Measurements from ENCODE around the gene TMEM184C. TPM values are rescaled to one million over a fixed set of nuclear protein-coding genes. Genes with fewer than 3 reads are reported as not detected.

Gene TMEM184C
- total RNA-seq, 1 experiment from 2014 or later = 43.7 TPM

- no peak for TF ChIP-seq MYBL2 (CRISPR knock-in tag; IDR thresholded peaks at IDR 0.05)
- TF ChIP-seq SMAD4 (CRISPR knock-in tag; IDR thresholded peaks at IDR 0.05) = no peak
- TF ChIP-seq GTF2I (CRISPR knock-in tag; conservative IDR thresholded peaks at IDR 0.05) = no peak
- no peak for TF ChIP-seq NFE2L1 (CRISPR knock-in tag; IDR thresholded peaks at IDR 0.05)
- no peak for TF ChIP-seq CTCF (IDR thresholded peaks at IDR 0.05)
Measured at GRCh38 chr4:147583876-147584275, 33.3 kb upstream of the TMEM184C start (continued).

- CTCF ChIA-PET = interaction anchor here (0.5 to 1.3 kb wide), 3 partner anchors 179 to 1296 kb away, joined by 3 to 5 read pairs (median 4); no protein-coding TSS in a partner anchor
Measured at GRCh38 chr4:147586032-147586431, 31.2 kb upstream of the TMEM184C start.

GRCh38 chr4:147586637-147587036 lies 30.6 kb upstream of the TMEM184C start:
- Mint-ChIP-seq H3K4me1 (peaks cover 23% of the 10 kb centered on the region), H3K9me3 (peaks cover 20% of the 10 kb centered on the region), H3K27me3 (ENCODE audit: low read depth) (no peaks in the 10 kb centered on the region), H3K4me3 (no peak overlapping the region), H3K27ac (no peak overlapping the region), H3K36me3 (peaks cover 17% of the 10 kb centered on the region)
- DNase-seq (ENCODE audit: low spot score) (no peak), ATAC-seq (no peak)
- ChIA-PET POLR2A (no interaction called here), CTCF (interaction anchor here (0.5 to 1.3 kb wide), 3 partner anchors 179 to 1296 kb away, joined by 3 to 5 read pairs (median 4); no protein-coding TSS in a partner anchor)
- TF ChIP-seq PRRX2 (CRISPR knock-in tag; IDR thresholded peaks at IDR 0.05) (no peak), IRF2 (CRISPR knock-in tag; IDR thresholded peaks at IDR 0.05; ENCODE audit: borderline replicate concordance, low read depth) (no peak), FOXJ3 (CRISPR knock-in tag; IDR thresholded peaks at IDR 0.05; ENCODE audit: borderline replicate concordance) (no peak), ZNF425 (CRISPR knock-in tag; conservative IDR thresholded peaks at IDR 0.05) (no peak), CBFB (CRISPR knock-in tag; IDR thresholded peaks at IDR 0.05; ENCODE audit: low read depth) (no peak), RORB (CRISPR knock-in tag; IDR thresholded peaks at IDR 0.05) (no peak), ATF2 (CRISPR knock-in tag; IDR thresholded peaks at IDR 0.05; ENCODE audit: borderline replicate concordance, low read depth) (no peak), MXD4 (CRISPR knock-in tag; IDR thresholded peaks at IDR 0.05; ENCODE audit: borderline replicate concordance) (no peak), MYBL2 (CRISPR knock-in tag; IDR thresholded peaks at IDR 0.05) (no peak), E2F1 (CRISPR knock-in tag; IDR thresholded peaks at IDR 0.05) (no peak), ERG (CRISPR knock-in tag; IDR thresholded peaks at IDR 0.05) (no peak), SMAD4 (CRISPR knock-in tag; IDR thresholded peaks at IDR 0.05) (no peak), CREM (CRISPR knock-in tag; IDR thresholded peaks at IDR 0.05) (no peak)

More at GRCh38 chr4:147586032-147586431, 31.2 kb upstream of the TMEM184C start:
- DNase-seq (ENCODE audit: low spot score) (no peak), ATAC-seq (no peak)
- Mint-ChIP-seq H3K9me3 (peaks cover 20% of the 10 kb centered on the region), H3K27ac (no peak overlapping the region), H3K36me3 (peaks cover 17% of the 10 kb centered on the region), H3K27me3 (ENCODE audit: low read depth) (no peaks in the 10 kb centered on the region), H3K4me1 (peaks cover 21% of the 10 kb centered on the region), H3K4me3 (no peak overlapping the region)
- POLR2A ChIA-PET = no interaction called here
- no peak for TF ChIP-seq ZNF232 (CRISPR knock-in tag; IDR thresholded peaks at IDR 0.05)
- no peak for TF ChIP-seq ZNF121 (CRISPR knock-in tag; IDR thresholded peaks at IDR 0.05)
- TF ChIP-seq TP53 (CRISPR knock-in tag; IDR thresholded peaks at IDR 0.05) = no peak
- TF ChIP-seq RORB (CRISPR knock-in tag; IDR thresholded peaks at IDR 0.05) = no peak
- TF ChIP-seq ELF4 (CRISPR knock-in tag; IDR thresholded peaks at IDR 0.05; ENCODE audit: low read depth) = no peak
- no peak for TF ChIP-seq NFE2L1 (CRISPR knock-in tag; IDR thresholded peaks at IDR 0.05)

All from WTC11 (cell line).